IPS DF 6.9 (cell line): Measurements from ENCODE around the gene FNDC3B.

ENCODE experiments used
- DNase-seq: peaks from one replicate; pipeline ENCODE4 v3.0.0-alpha.2; 2013; ENCODE audit warnings: low read depth, low spot score
- H3K27ac ChIP-seq: one replicate; pipeline ENCODE4 v1.5.1; 2013; ENCODE audit warnings: low read length, control low read depth
- H3K27me3 ChIP-seq: 2 replicates; pipeline ENCODE4 v1.6.1; 2013; ENCODE audit warnings: mild to moderate bottlenecking, low read length; ENCODE audit not compliant: control insufficient read depth, insufficient read depth
- H3K36me3 ChIP-seq: 2 replicates; pipeline ENCODE4 v1.6.1; 2013; ENCODE audit warnings: low read length; ENCODE audit not compliant: control insufficient read depth, insufficient read depth
- H3K4me1 ChIP-seq: 2 replicates; pipeline ENCODE4 v1.6.1; 2013; ENCODE audit warnings: low read length; ENCODE audit not compliant: control insufficient read depth, insufficient read depth
- H3K4me3 ChIP-seq: 2 replicates; pipeline ENCODE4 v1.5.1; 2013; ENCODE audit warnings: mild to moderate bottlenecking, low read length
- H3K9me3 ChIP-seq: 2 replicates; pipeline ENCODE4 v1.6.1; 2013; ENCODE audit warnings: low read length, inconsistent platforms; ENCODE audit not compliant: control insufficient read depth, insufficient read depth
- WGBS: extraction: QIAGEN DNeasy Blood & Tissue Kit; methylation state at CpG from one replicate; pipeline ENCODE4 v1.1.7; 2013; ENCODE audit warnings: mixed read lengths, missing lambda C conversion rate; ENCODE audit not compliant: insufficient read length, insufficient coverage; 5-methylcytosine and 5-hydroxymethylcytosine counted together

The FNDC3B gene

GRCh38 chr3:172326993-172327392, 287.6 kb downstream of the FNDC3B start:
- H3K9me3 ChIP-seq = no peaks in the 10 kb centered on the region; the same call in 1 of the 2 replicates
- no peaks in the 10 kb centered on the region for H3K4me1 ChIP-seq
- no peaks in the 10 kb centered on the region; the same call in 1 of the 2 replicates for H3K36me3 ChIP-seq
- no peak overlapping the region for H3K4me3 ChIP-seq
- no CpG with 5 or more reads among the region's 3 CpGs for WGBS
- DNase-seq = no peak
- H3K27ac ChIP-seq = no peak overlapping the region
- H3K27me3 ChIP-seq = no peaks in the 10 kb centered on the region

- H3K4me1 ChIP-seq = no peaks in the 10 kb centered on the region
- H3K36me3 ChIP-seq = no peaks in the 10 kb centered on the region; the same call in 1 of the 2 replicates
- H3K9me3 ChIP-seq = no peaks in the 10 kb centered on the region; the same call in 1 of the 2 replicates
- no CpG with 5 or more reads among the region's 4 CpGs for WGBS
- H3K27ac ChIP-seq = no peak overlapping the region
- DNase-seq = no peak
- H3K4me3 ChIP-seq = no peak overlapping the region
- no peaks in the 10 kb centered on the region for H3K27me3 ChIP-seq
These were observed 288.9 kb downstream of the FNDC3B start for GRCh38 chr3:172328282-172328681.

GRCh38 chr3:172329070-172329469, 289.7 kb downstream of the FNDC3B start:
- WGBS = no CpG with 5 or more reads among the region's 2 CpGs
- no peak for DNase-seq
- H3K9me3 ChIP-seq = no peaks in the 10 kb centered on the region; the same call in 1 of the 2 replicates
- H3K4me1 ChIP-seq = no peaks in the 10 kb centered on the region
- H3K36me3 ChIP-seq = peaks cover 3% of the 10 kb centered on the region; the same call in 1 of the 2 replicates
- no peaks in the 10 kb centered on the region for H3K27me3 ChIP-seq
- no peak overlapping the region for H3K27ac ChIP-seq
- no peak overlapping the region for H3K4me3 ChIP-seq

- no peak overlapping the region for H3K27ac ChIP-seq
- H3K4me3 ChIP-seq = no peak overlapping the region
- DNase-seq = no peak
- no CpG with 5 or more reads among the region's 4 CpGs for WGBS
- no peaks in the 10 kb centered on the region for H3K27me3 ChIP-seq
- H3K9me3 ChIP-seq = no peaks in the 10 kb centered on the region; the same call in 1 of the 2 replicates
- H3K4me1 ChIP-seq = no peaks in the 10 kb centered on the region
- H3K36me3 ChIP-seq = peaks cover 3% of the 10 kb centered on the region; the same call in 1 of the 2 replicates
These were observed 291.0 kb downstream of the FNDC3B start for GRCh38 chr3:172330413-172330812.

GRCh38 chr3:172332256-172333041, 293.1 kb downstream of the FNDC3B start:
- Histone ChIP-seq H3K4me3 (no peak overlapping the region), H3K9me3 (no peaks in the 10 kb centered on the region; the same call in 1 of the 2 replicates), H3K27me3 (no peaks in the 10 kb centered on the region), H3K4me1 (no peaks in the 10 kb centered on the region), H3K27ac (no peak overlapping the region), H3K36me3 (peaks cover 3% of the 10 kb centered on the region; the same call in 1 of the 2 replicates)
- DNase-seq = peak; percentile 47
- no CpG with 5 or more reads among the region's 2 CpGs for WGBS

GRCh38 chr3:172333042-172333377, 293.6 kb downstream of the FNDC3B start:
- no peak for DNase-seq
- Histone ChIP-seq H3K36me3 (peaks cover 3% of the 10 kb centered on the region; the same call in 1 of the 2 replicates), H3K27ac (no peak overlapping the region)

GRCh38 chr3:172333692-172334457, 294.5 kb downstream of the FNDC3B start:
- Histone ChIP-seq H3K36me3 (peaks cover 3% of the 10 kb centered on the region; the same call in 1 of the 2 replicates), H3K27me3 (no peaks in the 10 kb centered on the region), H3K4me3 (no peak overlapping the region), H3K4me1 (no peaks in the 10 kb centered on the region), H3K9me3 (no peaks in the 10 kb centered on the region), H3K27ac (no peak overlapping the region)
- DNase-seq = no peak
- WGBS = no CpG with 5 or more reads among the region's 7 CpGs

More at GRCh38 chr3:172333042-172333377, 293.6 kb downstream of the FNDC3B start:
- Histone ChIP-seq H3K9me3 (no peaks in the 10 kb centered on the region; the same call in 1 of the 2 replicates), H3K4me3 (no peak overlapping the region), H3K4me1 (no peaks in the 10 kb centered on the region), H3K27me3 (no peaks in the 10 kb centered on the region)

GRCh38 chr3:172334671-172335207, 295.4 kb downstream of the FNDC3B start:
- Histone ChIP-seq H3K27ac (no peak overlapping the region), H3K4me1 (no peaks in the 10 kb centered on the region), H3K27me3 (no peaks in the 10 kb centered on the region), H3K4me3 (no peak overlapping the region), H3K36me3 (peaks cover 3% of the 10 kb centered on the region; the same call in 1 of the 2 replicates), H3K9me3 (no peaks in the 10 kb centered on the region)
- DNase-seq = no peak
- WGBS = no CpG with 5 or more reads among the region's 7 CpGs

- H3K27me3 ChIP-seq = no peaks in the 10 kb centered on the region
- H3K4me3 ChIP-seq = no peak overlapping the region
- no CpG with 5 or more reads among the region's 8 CpGs for whole genome bisulfite sequencing
- no peaks in the 10 kb centered on the region; the same call in 1 of the 2 replicates for H3K4me1 ChIP-seq
- peaks cover 13% of the 10 kb centered on the region; the same call in 1 of the 2 replicates for H3K36me3 ChIP-seq
- H3K27ac ChIP-seq = no peak overlapping the region
- no peak for DNase-seq
- H3K9me3 ChIP-seq = no peaks in the 10 kb centered on the region
These were observed 300.5 kb downstream of the FNDC3B start for GRCh38 chr3:172339892-172340291.

GRCh38 chr3:172340583-172340982, 301.2 kb downstream of the FNDC3B start:
- no peak overlapping the region for H3K4me3 ChIP-seq
- no CpG with 5 or more reads among the region's 5 CpGs for WGBS
- peaks cover 13% of the 10 kb centered on the region; the same call in 1 of the 2 replicates for H3K36me3 ChIP-seq
- H3K9me3 ChIP-seq = no peaks in the 10 kb centered on the region
- H3K27me3 ChIP-seq = no peaks in the 10 kb centered on the region
- H3K27ac ChIP-seq = no peak overlapping the region
- no peak for DNase-seq
- no peaks in the 10 kb centered on the region; the same call in 1 of the 2 replicates for H3K4me1 ChIP-seq
